Tibial artery (tissue), 4 donors: ENCODE results near the gene EPHA1.
A peak's percentile ranks its signal among the peaks of the same experiment; 100 is the strongest.
"Not testable (repeated sequence)": the region's sequence is repeated elsewhere in the genome, so short reads cannot be mapped to it uniquely, and the experiment has no call there.

Experiments
- DNase-seq, 2 donors: peaks; one replicate each; pipeline ENCODE4 v3.0.0-alpha.2; 2019
- H3K27ac ChIP-seq, 2 donors: fragments of 200-600 bp; sonication (generic) in 1 of 2; 1 replicate in 1 of 2; 2 replicates in 1 of 2; pipeline ENCODE4 v1.5.1; 2018 to 2019; ENCODE audit warnings: mild to moderate bottlenecking in 1 of 2
- H3K27me3 ChIP-seq, 2 donors: fragments of 200-600 bp; sonication (generic) in 1 of 2; one replicate each; pipeline versions ENCODE4 v1.5.1 to v1.6.0; 2016 to 2019
- H3K36me3 ChIP-seq, 3 donors: fragments of 200-600 bp; sonication (generic) in 2 of 3; one replicate each; pipeline ENCODE4 v1.5.1; 2016 to 2019; ENCODE audit warnings: mild to moderate bottlenecking in 2 of 3
- H3K4me1 ChIP-seq, 4 donors: fragments of 200-600 bp; sonication (generic) in 2 of 4; 1 replicate in 3 of 4; 2 replicates in 1 of 4; pipeline ENCODE4 v1.5.1; 2016 to 2019
- H3K4me3 ChIP-seq, 2 donors: fragments of 200-600 bp; sonication (generic) in 1 of 2; 1 replicate in 1 of 2; 2 replicates in 1 of 2; pipeline ENCODE4 v1.5.1; 2018 to 2019; ENCODE audit warnings: mild to moderate bottlenecking in 2 of 2
- H3K9me3 ChIP-seq, 3 donors: fragments of 200-600 bp; sonication (generic) in 1 of 3; one replicate each; pipeline ENCODE4 v1.5.1; 2016 to 2019
- CTCF ChIP-seq, 2 experiments: fragments of 200-600 bp in 1 of 2; fragments of 450-650 bp in 1 of 2; IDR thresholded peaks; one replicate each; pipeline ENCODE4 v1.5.1; 2017 to 2019; ENCODE audit warnings: antibody characterized with exemption in 2 of 2, mild to moderate bottlenecking in 1 of 2, moderate library complexity in 1 of 2
- intact Hi-C: fragments of 100-400 bp; cut with DNase I; formaldehyde crosslinking; loops from one replicate; pipeline ENCODE4 v1.15.0; 2023; ENCODE audit warnings: low total_unique reads

The EPHA1 gene

GRCh38 chr7:143406002-143406357, 2.7 kb downstream of the EPHA1 start:
- Histone ChIP-seq H3K9me3 (no peaks in the 10 kb centered on the region), H3K27me3 (no peaks in the 10 kb centered on the region), H3K4me1 (peaks cover 0 to 24% (median 16%) of the 10 kb centered on the region in 4 donors), H3K4me3 (no peak overlapping the region), H3K36me3 (peaks cover 0 to 5% (median 0%) of the 10 kb centered on the region in 3 donors), H3K27ac (no peak overlapping the region)
- TF ChIP-seq CTCF (IDR thresholded peaks at IDR 0.05), result no peak
- DNase-seq, result no peak
- intact Hi-C loops, result no loop called here

- TF ChIP-seq CTCF (IDR thresholded peaks at IDR 0.05), result no peak
- no peak overlapping the region for H3K4me3 ChIP-seq
- intact Hi-C loops, result no loop called here
These were observed 3.3 kb downstream of the EPHA1 start for GRCh38 chr7:143405173-143406001.

GRCh38 chr7:143402233-143402632, 6.4 kb downstream of the EPHA1 start:
- H3K36me3 ChIP-seq, result peaks cover 0 to 31% (median 0%) of the 10 kb centered on the region in 3 donors
- H3K4me1 ChIP-seq, H3K9me3 ChIP-seq: not testable (repeated sequence)

More at GRCh38 chr7:143405173-143406001, 3.3 kb downstream of the EPHA1 start:
- Histone ChIP-seq H3K27ac (no peak overlapping the region), H3K27me3 (no peaks in the 10 kb centered on the region), H3K9me3 (no peaks in the 10 kb centered on the region), H3K4me1 (peaks cover 0 to 18% (median 14%) of the 10 kb centered on the region in 4 donors), H3K36me3 (peaks cover 0 to 5% (median 0%) of the 10 kb centered on the region in 3 donors)
- DNase-seq, result no peak

GRCh38 chr7:143401265-143401664, 7.4 kb downstream of the EPHA1 start:
- intact Hi-C loops, result no loop called here
- H3K27ac ChIP-seq, result no peak overlapping the region
- H3K36me3 ChIP-seq, result peaks cover 0 to 41% (median 6%) of the 10 kb centered on the region in 3 donors
- no peaks in the 10 kb centered on the region for H3K9me3 ChIP-seq
- no peak for DNase-seq
- H3K4me3 ChIP-seq, result no peak overlapping the region
- H3K27me3 ChIP-seq, result no peaks in the 10 kb centered on the region
- peaks cover 0 to under 1% (median 0%) of the 10 kb centered on the region in 4 donors for H3K4me1 ChIP-seq
- no peak for TF ChIP-seq CTCF (IDR thresholded peaks at IDR 0.05)

More at GRCh38 chr7:143402233-143402632, 6.4 kb downstream of the EPHA1 start:
- H3K27ac ChIP-seq, H3K4me3 ChIP-seq, H3K27me3 ChIP-seq, DNase-seq, intact Hi-C loops: not testable (repeated sequence)

GRCh38 chr7:143399642-143400041, 9.0 kb downstream of the EPHA1 start:
- no peak for TF ChIP-seq CTCF (IDR thresholded peaks at IDR 0.05)
- Histone ChIP-seq H3K9me3 (no peaks in the 10 kb centered on the region), H3K4me3 (no peak overlapping the region), H3K36me3 (peaks cover 0 to 56% (median 6%) of the 10 kb centered on the region in 3 donors), H3K4me1 (peaks cover 0 to 6% (median 2%) of the 10 kb centered on the region in 4 donors), H3K27me3 (no peaks in the 10 kb centered on the region), H3K27ac (no peak overlapping the region)
- DNase-seq, result peak in 1 of 2 donors; percentile 50
- intact Hi-C loops, result no loop called here

- TF ChIP-seq CTCF (IDR thresholded peaks at IDR 0.05), result no peak
- Histone ChIP-seq H3K4me1 (peaks cover 0 to 6% (median 2%) of the 10 kb centered on the region in 4 donors), H3K27me3 (no peaks in the 10 kb centered on the region), H3K9me3 (no peaks in the 10 kb centered on the region), H3K36me3 (peaks cover 0 to 59% (median 6%) of the 10 kb centered on the region in 3 donors), H3K4me3 (no peak overlapping the region), H3K27ac (no peak overlapping the region)
- intact Hi-C loops, result no loop called here
- DNase-seq, result no peak
These were observed 9.5 kb downstream of the EPHA1 start for GRCh38 chr7:143399151-143399550.
